Measurements from ENCODE around the gene XK. TPM values are rescaled to one million over a fixed set of nuclear protein-coding genes. Genes with fewer than 3 reads are reported as not detected.

Gene XK
- total and polyA plus RNA-seq, 2 donors (not counting 3 experiments of a cell fraction or from before 2014, with no cell fraction given) = 0.03 to 0.07 TPM

GRCh38 chrX:37765507-37765906 lies 79.9 kb downstream of the XK start:
- Histone ChIP-seq H3K9me3 (replicated peaks; ENCODE audit: control insufficient read depth, insufficient read depth, low read length) (no peaks in the 10 kb centered on the region), H4K20me1 (replicated peaks; ENCODE audit: control insufficient read depth, extremely low read depth, insufficient read depth, low read length) (no peaks in the 10 kb centered on the region), H2AFZ (ENCODE audit: low read depth, low read length) (no peak overlapping the region), H3K79me2 (ENCODE audit: control insufficient read depth, insufficient read depth, low read length) (no peaks in the 10 kb centered on the region), H3K4me3 (replicated peaks in 1 of 3; ENCODE audit: insufficient read depth in 1 of 3, low read depth in 1 of 3, low read length in 3 of 3) (no peak overlapping the region), H3K27me3 (ENCODE audit: control insufficient read depth in 2 of 2, insufficient read depth in 2 of 2, low read length in 2 of 2) (no peaks in the 10 kb centered on the region), H3K9ac (replicated peaks; ENCODE audit: extremely low read depth, insufficient read depth, low read length) (no peak overlapping the region), H3K9me1 (replicated peaks; ENCODE audit: control insufficient read depth, extremely low read depth, insufficient read depth, low read length) (no peaks in the 10 kb centered on the region), H3K27ac (ENCODE audit: insufficient read depth, low read depth, low read length) (no peak overlapping the region), H3K4me1 (ENCODE audit: control insufficient read depth, extremely low read depth, insufficient read depth, low read length) (no peaks in the 10 kb centered on the region), H3K36me3 (ENCODE audit: control insufficient read depth in 2 of 2, extremely low read depth in 1 of 2, insufficient read depth in 2 of 2, low read length in 2 of 2) (no peaks in the 10 kb centered on the region), H3K4me2 (ENCODE audit: insufficient read depth, low read length) (no peak overlapping the region)
- intact Hi-C loops (cut with micrococcal nuclease) (no loop called here), dilution Hi-C loops (cut with MboI; ENCODE audit: extremely low pct_ligation_motif_present, low sequenced_read_pairs) (no loop called here)
- TF ChIP-seq FOS (IDR thresholded peaks at IDR 0.05; ENCODE audit: borderline replicate concordance, insufficient read depth, low read length) = no peak
- no peak for TF ChIP-seq CTCF (IDR thresholded peaks at IDR 0.05; ENCODE audit: extremely low read depth in 1 of 2, insufficient read depth in 1 of 2, low read depth in 1 of 2, low read length in 2 of 2)
- no peak for TF ChIP-seq POLR2A (IDR thresholded peaks at IDR 0.05; ENCODE audit: low read depth, low read length)
- TF ChIP-seq MAX (IDR thresholded peaks at IDR 0.05; ENCODE audit: insufficient read depth, insufficient read length) = no peak
- no peak for TF ChIP-seq JUN (IDR thresholded peaks at IDR 0.05; ENCODE audit: borderline replicate concordance, insufficient read depth, insufficient read length, low read depth)
- CTCF ChIA-PET = no interaction called here
- POLR2A ChIA-PET = no interaction called here
- DNase-seq (ENCODE audit: low read depth, low spot score) = no peak
- BruUV-seq (replicated peaks) = no TSS peak
- FAIRE-seq = no peak

GRCh38 chrX:37767430-37767829 lies 81.8 kb downstream of the XK start:
- CTCF ChIA-PET = no interaction called here
- FAIRE-seq = no peak
- no TSS peak for BruUV-seq (replicated peaks)

More at GRCh38 chrX:37767430-37767829, 81.8 kb downstream of the XK start:
- H3K4me1 ChIP-seq (ENCODE audit: control insufficient read depth, extremely low read depth, insufficient read depth, low read length) = no peaks in the 10 kb centered on the region
- H3K36me3 ChIP-seq (ENCODE audit: control insufficient read depth in 2 of 2, extremely low read depth in 1 of 2, insufficient read depth in 2 of 2, low read length in 2 of 2) = no peaks in the 10 kb centered on the region
- no peak overlapping the region for H3K9ac ChIP-seq (replicated peaks; ENCODE audit: extremely low read depth, insufficient read depth, low read length)
- H3K4me3 ChIP-seq (replicated peaks in 1 of 3; ENCODE audit: insufficient read depth in 1 of 3, low read depth in 1 of 3, low read length in 3 of 3) = no peak overlapping the region
- no peak overlapping the region for H3K27ac ChIP-seq (ENCODE audit: insufficient read depth, low read depth, low read length)
- H3K27me3 ChIP-seq (ENCODE audit: control insufficient read depth in 2 of 2, insufficient read depth in 2 of 2, low read length in 2 of 2) = no peaks in the 10 kb centered on the region
- H3K9me1 ChIP-seq (replicated peaks; ENCODE audit: control insufficient read depth, extremely low read depth, insufficient read depth, low read length) = no peaks in the 10 kb centered on the region
- TF ChIP-seq JUN (IDR thresholded peaks at IDR 0.05; ENCODE audit: borderline replicate concordance, insufficient read depth, insufficient read length, low read depth) = no peak
- no peak for TF ChIP-seq GATA2 (IDR thresholded peaks at IDR 0.05; ENCODE audit: insufficient read depth, insufficient read length, low read depth, low read length)
- TF ChIP-seq POLR2AphosphoS5 (IDR thresholded peaks at IDR 0.05; ENCODE audit: insufficient read depth, low read depth, low read length) = no peak
- TF ChIP-seq MAX (IDR thresholded peaks at IDR 0.05; ENCODE audit: insufficient read depth, insufficient read length) = no peak
- TF ChIP-seq MYC (IDR thresholded peaks at IDR 0.05; ENCODE audit: low read depth, low read length) = no peak
- no peak for TF ChIP-seq POLR2A (IDR thresholded peaks at IDR 0.05; ENCODE audit: low read depth, low read length)
- TF ChIP-seq CTCF (IDR thresholded peaks at IDR 0.05; ENCODE audit: extremely low read depth in 1 of 2, insufficient read depth in 1 of 2, low read depth in 1 of 2, low read length in 2 of 2) = no peak
- TF ChIP-seq FOS (IDR thresholded peaks at IDR 0.05; ENCODE audit: borderline replicate concordance, insufficient read depth, low read length) = no peak
- no peak for TF ChIP-seq EZH2 (IDR thresholded peaks at IDR 0.05; ENCODE audit: borderline replicate concordance, low read depth, low read length, severe bottlenecking)
- H3K79me2 ChIP-seq (ENCODE audit: control insufficient read depth, insufficient read depth, low read length) = no peaks in the 10 kb centered on the region
- no peaks in the 10 kb centered on the region for H4K20me1 ChIP-seq (replicated peaks; ENCODE audit: control insufficient read depth, extremely low read depth, insufficient read depth, low read length)
- intact Hi-C loops (cut with micrococcal nuclease) = no loop called here
- no peaks in the 10 kb centered on the region for H3K9me3 ChIP-seq (replicated peaks; ENCODE audit: control insufficient read depth, insufficient read depth, low read length)
- DNase-seq (ENCODE audit: low read depth, low spot score) = no peak
- no peak overlapping the region for H3K4me2 ChIP-seq (ENCODE audit: insufficient read depth, low read length)
- POLR2A ChIA-PET = no interaction called here
- H2AFZ ChIP-seq (ENCODE audit: low read depth, low read length) = no peak overlapping the region
- dilution Hi-C loops (cut with MboI; ENCODE audit: extremely low pct_ligation_motif_present, low sequenced_read_pairs) = no loop called here
